ENCODE results near the gene SLC5A5.

SLC5A5 gene

GRCh38 chr19:17871878-17872250 is at the start of gene SLC5A5:
Gene SLC5A5, plus strand, starts transcription at chr19:17871945. Its CDS starts 375 bp downstream, at chr19:17872320.
- TF ChIP-seq CTCF (IDR thresholded peaks at IDR 0.05; ENCODE audit: low read depth, low read length, missing control alignments): no peak
- DNase-seq (ENCODE audit: low read depth): no peak
- no peak within 1 kb of the TSS for H3K4me3 ChIP-seq (ENCODE audit: low read depth, low read length)

GRCh38 chr19:17824339-17824738 is 47.4 kb upstream of the SLC5A5 start:
- DNase-seq (ENCODE audit: low read depth): no peak
- TF ChIP-seq CTCF (IDR thresholded peaks at IDR 0.05; ENCODE audit: low read depth, low read length, missing control alignments): no peak
- no peak overlapping the region for H3K4me3 ChIP-seq (ENCODE audit: low read depth, low read length)

- no peak for TF ChIP-seq CTCF (IDR thresholded peaks at IDR 0.05; ENCODE audit: low read depth, low read length, missing control alignments)
- DNase-seq (ENCODE audit: low read depth): no peak
- H3K4me3 ChIP-seq (ENCODE audit: low read depth, low read length): no peak overlapping the region
Observed at GRCh38 chr19:17826508-17827056, 45.2 kb upstream of the SLC5A5 start.

- H3K4me3 ChIP-seq (ENCODE audit: low read depth, low read length): no peak overlapping the region
- DNase-seq (ENCODE audit: low read depth): no peak
- no peak for TF ChIP-seq CTCF (IDR thresholded peaks at IDR 0.05; ENCODE audit: low read depth, low read length, missing control alignments)
Observed at GRCh38 chr19:17829855-17830566, 41.7 kb upstream of the SLC5A5 start.

GRCh38 chr19:17830567-17831418 is 41.0 kb upstream of the SLC5A5 start:
- no peak for DNase-seq (ENCODE audit: low read depth)
- H3K4me3 ChIP-seq (ENCODE audit: low read depth, low read length): no peak overlapping the region
- no peak for TF ChIP-seq CTCF (IDR thresholded peaks at IDR 0.05; ENCODE audit: low read depth, low read length, missing control alignments)

GRCh38 chr19:17831419-17831888 is 40.3 kb upstream of the SLC5A5 start:
- no peak overlapping the region for H3K4me3 ChIP-seq (ENCODE audit: low read depth, low read length)
- no peak for TF ChIP-seq CTCF (IDR thresholded peaks at IDR 0.05; ENCODE audit: low read depth, low read length, missing control alignments)
- DNase-seq (ENCODE audit: low read depth): no peak
